GM23248 (cell line): ENCODE measurements around the gene SEPTIN1. TPM values are rescaled to one million over a fixed set of nuclear protein-coding genes. Genes with fewer than 3 reads are reported as not detected.

ENCODE experiments used
- DNase-seq: peaks from one replicate; pipeline ENCODE4 v3.0.0-alpha.2; 2015
- H2AFZ ChIP-seq: fragments of 200-600 bp; sonication (generic); 2 replicates; pipeline ENCODE4 v1.6.1; 2016; ENCODE audit warnings: antibody characterized with exemption
- H3F3A ChIP-seq: fragments of 200-600 bp; sonication (generic); 2 replicates; pipeline ENCODE4 v1.6.1; 2016; ENCODE audit warnings: mild to moderate bottlenecking, antibody characterized with exemption, mixed run types; ENCODE audit not compliant: insufficient read depth
- H3K27ac ChIP-seq: fragments of 200-600 bp; sonication (generic); 2 replicates; pipeline ENCODE4 v1.5.1; 2016; ENCODE audit warnings: mild to moderate bottlenecking
- H3K27me3 ChIP-seq: fragments of 200-600 bp; sonication (generic); replicated peaks from 2 replicates; pipeline ENCODE4 v1.6.1; 2016; ENCODE audit warnings: mild to moderate bottlenecking; ENCODE audit not compliant: insufficient read depth
- H3K36me3 ChIP-seq: fragments of 200-600 bp; sonication (generic); 2 replicates; pipeline ENCODE4 v1.6.1; 2016; ENCODE audit warnings: low read depth, mild to moderate bottlenecking
- H3K4me1 ChIP-seq: fragments of 200-600 bp; sonication (generic); 2 replicates; pipeline ENCODE4 v1.6.1; 2016; ENCODE audit warnings: mild to moderate bottlenecking; ENCODE audit not compliant: insufficient read depth
- H3K4me2 ChIP-seq: fragments of 200-600 bp; sonication (generic); one replicate; pipeline ENCODE4 v1.6.1; 2016; ENCODE audit warnings: mild to moderate bottlenecking; ENCODE audit not compliant: unreplicated experiment
- H3K4me3 ChIP-seq: fragments of 200-600 bp; sonication (generic); 2 replicates; pipeline ENCODE4 v1.5.1; 2016; ENCODE audit warnings: mild to moderate bottlenecking
- H3K79me2 ChIP-seq: fragments of 200-600 bp; sonication (generic); 2 replicates; pipeline ENCODE4 v1.6.1; 2016; ENCODE audit warnings: mild to moderate bottlenecking; ENCODE audit not compliant: insufficient read depth
- H3K9ac ChIP-seq: fragments of 200-600 bp; sonication (generic); 2 replicates; pipeline ENCODE4 v1.6.1; 2016; ENCODE audit warnings: mild to moderate bottlenecking
- H3K9me2 ChIP-seq: fragments of 200-600 bp; sonication (generic); 2 replicates; pipeline ENCODE4 v1.6.1; 2016; ENCODE audit warnings: mixed run types, mild to moderate bottlenecking, moderate library complexity; ENCODE audit not compliant: insufficient read depth
- H3K9me3 ChIP-seq: fragments of 200-600 bp; sonication (generic); one replicate; pipeline ENCODE4 v1.6.1; 2017; ENCODE audit warnings: low read depth
- H4K20me1 ChIP-seq: fragments of 200-600 bp; sonication (generic); 2 replicates; pipeline ENCODE4 v1.6.0; 2016; ENCODE audit not compliant: insufficient read depth
- EZH2 ChIP-seq: fragments of 200-600 bp; sonication (generic); IDR thresholded peaks from 2 replicates; pipeline ENCODE4 v1.6.1; 2018; ENCODE audit warnings: antibody characterized with exemption, mild to moderate bottlenecking; ENCODE audit not compliant: insufficient read depth, poor library complexity, severe bottlenecking
- EZH2phosphoT487 ChIP-seq: fragments of 200-600 bp; sonication (generic); IDR thresholded peaks from 2 replicates; pipeline ENCODE4 v1.6.1; 2018; ENCODE audit warnings: antibody characterized with exemption, moderate library complexity, mild to moderate bottlenecking, low read depth; ENCODE audit not compliant: insufficient read depth
- WGBS, 2 experiments: methylation state at CpG; one replicate each; pipeline ENCODE4 v1.1.6; 2015 to 2017; ENCODE audit warnings: low lambda C conversion rate in 2 of 2, low coverage in 1 of 2; ENCODE audit errors: missing lambda C conversion rate in 2 of 2; 5-methylcytosine and 5-hydroxymethylcytosine counted together
- in situ Hi-C: fragments of 300-500 bp; cut with MboI; formaldehyde crosslinking; loops from 2 replicates; pipeline ENCODE4 v1.15.0; 2020
- polyA plus RNA-seq: library from polyadenylated mRNA; unstranded; fragments of >200 nt; fragmentation: Nextera tagmentation; extraction: Ambion mirVana; gene quantifications from 2 replicates; pipeline ENCODE4 v1.2.1, GENCODE V29; 2016
- total RNA-seq: library from RNA; depleted of rRNA; stranded (reverse); fragments of >200 nt; shearing (Covaris generic); gene quantifications from 2 replicates; pipeline ENCODE4 v1.2.3, GENCODE V29; 2014

SEPTIN1 gene
- total and polyA plus RNA-seq, 2 experiments from 2014 or later = 1.9 TPM; not detected in 1

GRCh38 chr16:30428055-30428454 lies 45.7 kb upstream of the SEPTIN1 start:
- Histone ChIP-seq H3K36me3 (no peaks in the 10 kb centered on the region; the same call in 1 of the 2 replicates), H4K20me1 (no peaks in the 10 kb centered on the region), H3K27me3 (no peaks in the 10 kb centered on the region), H3K4me1 (0 out of 2 replicates have a peak, but pooled peaks cover 6% of the 10 kb centered on the region), H3K9me3 (no peaks in the 10 kb centered on the region), H3K4me2 (no peak overlapping the region), H3K9me2 (no peaks in the 10 kb centered on the region), H3F3A (no peaks in the 10 kb centered on the region), H3K79me2 (peaks cover 15% of the 10 kb centered on the region; the same call in 1 of the 2 replicates), H2AFZ (no peak overlapping the region), H3K4me3 (no peak overlapping the region), H3K27ac (no peak overlapping the region), H3K9ac (no peak overlapping the region)
- no peak for DNase-seq
- TF ChIP-seq EZH2phosphoT487 (no peak), EZH2 (no peak)
- in situ Hi-C loops = no loop called here
- WGBS, 2 experiments = 91 to 94% methylated on average over 4 of the region's 4 CpGs

GRCh38 chr16:30421010-30421409 lies 38.6 kb upstream of the SEPTIN1 start:
- Histone ChIP-seq H3K9me3 (no peaks in the 10 kb centered on the region), H2AFZ (no peak overlapping the region), H3K79me2 (no peaks in the 10 kb centered on the region), H3F3A (peaks cover 16% of the 10 kb centered on the region), H3K4me3 (no peak overlapping the region), H3K27me3 (no peaks in the 10 kb centered on the region), H3K4me1 (no peaks in the 10 kb centered on the region), H3K36me3 (no peaks in the 10 kb centered on the region; the same call in 1 of the 2 replicates), H3K27ac (no peak overlapping the region), H4K20me1 (no peaks in the 10 kb centered on the region), H3K4me2 (no peak overlapping the region), H3K9ac (no peak overlapping the region), H3K9me2 (no peaks in the 10 kb centered on the region)
- TF ChIP-seq EZH2phosphoT487 (no peak), EZH2 (no peak)
- no peak for DNase-seq
- in situ Hi-C loops = loop anchor here (25.0 kb wide), 1 partner anchor 309 kb away; the partner anchor contains the start of genes GDPD3 and MAPK3
- WGBS, 2 experiments = 92 to 96% methylated on average over 5 of the region's 5 CpGs

GRCh38 chr16:30418350-30419181 lies 36.2 kb upstream of the SEPTIN1 start:
- H2AFZ ChIP-seq = peak overlapping the region; percentile 60
- peak overlapping the region; percentile 58; the same call in 1 of the 2 replicates for H3K9ac ChIP-seq
- H4K20me1 ChIP-seq = no peaks in the 10 kb centered on the region
- WGBS, 2 experiments = 75 to 78% methylated on average over 28 to 30 of the region's 31 CpGs
- no peaks in the 10 kb centered on the region for H3K36me3 ChIP-seq
- no peaks in the 10 kb centered on the region for H3K27me3 ChIP-seq
- H3K9me2 ChIP-seq = no peaks in the 10 kb centered on the region
- H3K27ac ChIP-seq = no peak overlapping the region
- in situ Hi-C loops = loop anchor here (25.0 kb wide), 1 partner anchor 306 kb away; the partner anchor contains the start of genes GDPD3 and MAPK3
- DNase-seq = no peak
- H3K4me3 ChIP-seq = peak overlapping the region; percentile 69
- 0 out of 2 replicates have a peak, but pooled peaks cover 9% of the 10 kb centered on the region for H3K79me2 ChIP-seq
- peaks cover 24% of the 10 kb centered on the region for H3F3A ChIP-seq
- H3K4me1 ChIP-seq = no peaks in the 10 kb centered on the region
- H3K9me3 ChIP-seq = no peaks in the 10 kb centered on the region
- no peak overlapping the region for H3K4me2 ChIP-seq
- no peak for TF ChIP-seq EZH2

GRCh38 chr16:30417529-30418349 lies 35.4 kb upstream of the SEPTIN1 start:
- Histone ChIP-seq H3K9ac (peak overlapping the region; percentile 58), H3F3A (peaks cover 24% of the 10 kb centered on the region), H3K4me1 (no peaks in the 10 kb centered on the region), H2AFZ (peak overlapping the region; percentile 60), H4K20me1 (no peaks in the 10 kb centered on the region), H3K27ac (0 out of 2 replicates have a peak overlapping the region, but pooled peaks have one; percentile 2), H3K79me2 (0 out of 2 replicates have a peak, but pooled peaks cover 15% of the 10 kb centered on the region), H3K4me3 (peak overlapping the region; percentile 69), H3K4me2 (peak overlapping the region; percentile 65), H3K9me2 (no peaks in the 10 kb centered on the region), H3K9me3 (no peaks in the 10 kb centered on the region), H3K27me3 (no peaks in the 10 kb centered on the region), H3K36me3 (peaks cover 5% of the 10 kb centered on the region; the same call in 1 of the 2 replicates)
- WGBS, 2 experiments = 1 to 3% methylated on average over 85 to 117 of the region's 140 CpGs
- in situ Hi-C loops = loop anchor here (25.0 kb wide), 1 partner anchor 305 kb away; the partner anchor contains the start of genes GDPD3 and MAPK3
- DNase-seq = peak; percentile 94
- TF ChIP-seq EZH2phosphoT487 (no peak), EZH2 (no peak)
